Keratinocyte (primary cell): Measurements from ENCODE around the gene NOTUM. TPM values are rescaled to one million over a fixed set of nuclear protein-coding genes. Genes with fewer than 3 reads are reported as not detected.

Experiments
- DNase-seq: peaks from one replicate; pipeline ENCODE4 v3.0.0-alpha.2; 2011; ENCODE audit warnings: low read depth, missing footprints, low spot score
- FAIRE-seq: peaks from 2 replicates; lab custom pipeline; 2011; peaks lifted over from hg19 to GRCh38; lab: Jason Lieb, UNC
- H2AFZ ChIP-seq: 2 replicates; pipeline ENCODE4 v1.6.0; 2012; ENCODE audit warnings: low read length, control low read depth, inconsistent platforms; ENCODE audit not compliant: control insufficient read depth
- H3K27ac ChIP-seq: 2 replicates; pipeline ENCODE4 v1.5.1; 2011; ENCODE audit warnings: low read length; ENCODE audit not compliant: control insufficient read depth, insufficient read depth
- H3K27me3 ChIP-seq: 3 replicates; pipeline ENCODE4 v1.6.0; 2011; ENCODE audit warnings: low read length; ENCODE audit not compliant: control insufficient read depth, insufficient read depth; ENCODE audit errors: extremely low read depth
- H3K36me3 ChIP-seq, 2 experiments: 2 replicates in 1 of 2; 3 replicates in 1 of 2; pipeline ENCODE4 v1.5.1; 2011; ENCODE audit warnings: low read length in 2 of 2, mild to moderate bottlenecking in 1 of 2; ENCODE audit not compliant: control insufficient read depth in 2 of 2, insufficient read depth in 2 of 2; ENCODE audit errors: extremely low read depth in 1 of 2
- H3K4me1 ChIP-seq: 3 replicates; pipeline ENCODE4 v1.5.1; 2011; ENCODE audit warnings: low read length; ENCODE audit not compliant: control insufficient read depth, insufficient read depth; ENCODE audit errors: extremely low read depth
- H3K4me2 ChIP-seq: 3 replicates; pipeline ENCODE4 v1.6.0; 2011; ENCODE audit warnings: low read depth, low read length; ENCODE audit not compliant: control insufficient read depth, insufficient read depth; ENCODE audit errors: extremely low read depth
- H3K4me3 ChIP-seq, 3 experiments: fragments of 200-600 bp in 1 of 3; sonication (generic) in 1 of 3; 2 replicates in 2 of 3; 3 replicates in 1 of 3; pipeline ENCODE4 v1.5.1; 2011 to 2016; ENCODE audit warnings: low read length in 3 of 3, mild to moderate bottlenecking in 3 of 3, control low read depth in 2 of 3, inconsistent platforms in 1 of 3, low read depth in 1 of 3, mixed read lengths in 1 of 3, mixed run types in 1 of 3, moderate library complexity in 1 of 3; ENCODE audit not compliant: control insufficient read depth in 2 of 3, insufficient read depth in 2 of 3; ENCODE audit errors: extremely low read depth in 1 of 3
- H3K79me2 ChIP-seq: 2 replicates; pipeline ENCODE4 v1.6.0; 2012; ENCODE audit warnings: low read length; ENCODE audit not compliant: control insufficient read depth, insufficient read depth
- H3K9ac ChIP-seq: 3 replicates; pipeline ENCODE4 v1.6.0; 2011; ENCODE audit warnings: low read length; ENCODE audit not compliant: control insufficient read depth, insufficient read depth; ENCODE audit errors: extremely low read depth
- H3K9me1 ChIP-seq: 3 replicates; pipeline ENCODE4 v1.6.0; 2011; ENCODE audit warnings: low read length; ENCODE audit not compliant: control insufficient read depth, insufficient read depth; ENCODE audit errors: extremely low read depth
- H3K9me3 ChIP-seq: 2 replicates; pipeline ENCODE4 v1.5.1; 2012; ENCODE audit warnings: low read depth, low read length; ENCODE audit not compliant: control insufficient read depth
- H4K20me1 ChIP-seq: 3 replicates; pipeline ENCODE4 v1.6.0; 2011; ENCODE audit warnings: low read length; ENCODE audit not compliant: control insufficient read depth, insufficient read depth; ENCODE audit errors: extremely low read depth
- EZH2 ChIP-seq: IDR thresholded peaks from one replicate; pipeline ENCODE4 v1.6.1; 2012; ENCODE audit warnings: inconsistent platforms, mild to moderate bottlenecking, low read length, moderate library complexity
- dilution Hi-C: fragments of 300-500 bp; cut with MboI; formaldehyde crosslinking; loops from one replicate; pipeline ENCODE4 v1.7.0; 2020; ENCODE audit warnings: low sequenced_read_pairs; ENCODE audit not compliant: extremely low pct_ligation_motif_present
- polyA plus RNA-seq, 5 experiments: library from polyadenylated mRNA; depleted of rRNA in 3 of 5; stranded (reverse) in 3 of 5; stranded (forward) in 1 of 5; unstranded in 1 of 5; fragments of >200 nt; gene quantifications; 1 replicate in 1 of 5; 2 replicates in 3 of 5; 3 replicates in 1 of 5; pipeline versions ENCODE4 v1.2.1 to v1.2.3, GENCODE V29; 2011 to 2012; ENCODE audit warnings: missing spikeins in 2 of 5, low read depth in 1 of 5, low replicate concordance in 1 of 5
- TF ChIP-seq, protein P1 (sequence below), 3 experiments: IDR thresholded peaks in 1 of 3; conservative IDR thresholded peaks in 1 of 3; optimal IDR thresholded peaks in 1 of 3; 2 replicates in 2 of 3; 3 replicates in 1 of 3; pipeline versions ENCODE3 to v1.5.1; 2011; ENCODE audit warnings: low read length in 3 of 3, mild to moderate bottlenecking in 3 of 3, moderate library complexity in 2 of 3, control low read depth in 1 of 3, inconsistent platforms in 1 of 3; ENCODE audit not compliant: insufficient read depth in 2 of 3; ENCODE audit errors: extremely low read depth in 1 of 3

Gene NOTUM
- polyA plus RNA-seq, 1 donor (not counting 4 experiments of a cell fraction or from before 2014, with no cell fraction given) = not detected

DNA sequence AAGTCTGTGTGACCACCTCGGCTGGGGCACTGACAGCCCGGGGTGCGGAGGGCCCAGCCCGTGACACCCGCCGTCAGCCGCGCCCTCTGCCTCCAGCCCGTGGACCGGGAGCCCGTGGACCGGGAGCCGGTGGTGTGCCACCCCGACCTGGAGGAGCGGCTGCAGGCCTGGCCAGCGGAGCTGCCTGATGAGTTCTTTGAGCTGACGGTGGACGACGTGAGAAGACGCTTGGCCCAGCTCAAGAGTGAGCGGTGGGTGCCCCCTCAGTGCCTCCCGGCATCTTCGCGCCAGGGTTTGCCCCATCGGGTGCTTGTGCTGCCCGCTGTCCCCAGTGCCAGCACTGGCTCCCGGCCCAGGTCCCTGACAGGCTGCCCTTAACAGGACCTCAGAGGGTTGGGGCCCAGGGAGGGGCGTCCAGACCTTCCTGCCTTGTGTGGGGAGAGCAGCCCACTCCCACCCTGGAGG lies 48.0 kb upstream of the NOTUM start:
- Histone ChIP-seq H3K9me3 (no peaks in the 10 kb centered on the region), H3K9me1 (no peaks in the 10 kb centered on the region), H3K4me1 (peaks cover 33% of the 10 kb centered on the region), H3K4me2 (no peak overlapping the region), H4K20me1 (no peaks in the 10 kb centered on the region), H3K36me3 (no peaks in the 10 kb centered on the region), H3K27me3 (no peaks in the 10 kb centered on the region), H3K9ac (no peak overlapping the region), H3K79me2 (no peaks in the 10 kb centered on the region), H3K27ac (no peak overlapping the region), H3K4me3 (no peak overlapping the region), H2AFZ (no peak overlapping the region)
- TF ChIP-seq EZH2 = no peak
- TF ChIP-seq, protein P1, sequence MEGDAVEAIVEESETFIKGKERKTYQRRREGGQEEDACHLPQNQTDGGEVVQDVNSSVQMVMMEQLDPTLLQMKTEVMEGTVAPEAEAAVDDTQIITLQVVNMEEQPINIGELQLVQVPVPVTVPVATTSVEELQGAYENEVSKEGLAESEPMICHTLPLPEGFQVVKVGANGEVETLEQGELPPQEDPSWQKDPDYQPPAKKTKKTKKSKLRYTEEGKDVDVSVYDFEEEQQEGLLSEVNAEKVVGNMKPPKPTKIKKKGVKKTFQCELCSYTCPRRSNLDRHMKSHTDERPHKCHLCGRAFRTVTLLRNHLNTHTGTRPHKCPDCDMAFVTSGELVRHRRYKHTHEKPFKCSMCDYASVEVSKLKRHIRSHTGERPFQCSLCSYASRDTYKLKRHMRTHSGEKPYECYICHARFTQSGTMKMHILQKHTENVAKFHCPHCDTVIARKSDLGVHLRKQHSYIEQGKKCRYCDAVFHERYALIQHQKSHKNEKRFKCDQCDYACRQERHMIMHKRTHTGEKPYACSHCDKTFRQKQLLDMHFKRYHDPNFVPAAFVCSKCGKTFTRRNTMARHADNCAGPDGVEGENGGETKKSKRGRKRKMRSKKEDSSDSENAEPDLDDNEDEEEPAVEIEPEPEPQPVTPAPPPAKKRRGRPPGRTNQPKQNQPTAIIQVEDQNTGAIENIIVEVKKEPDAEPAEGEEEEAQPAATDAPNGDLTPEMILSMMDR (optimal IDR thresholded peaks at IDR 0.05 in 1 of 3, IDR thresholded peaks at IDR 0.05 in 1 of 3, conservative IDR thresholded peaks at IDR 0.05 in 1 of 3; ENCODE audit: extremely low read depth in 1 of 3, insufficient read depth in 2 of 3, low read length in 3 of 3) = no peak
- dilution Hi-C loops = no loop called here
- DNase-seq (no peak), FAIRE-seq (no peak)

DNA sequence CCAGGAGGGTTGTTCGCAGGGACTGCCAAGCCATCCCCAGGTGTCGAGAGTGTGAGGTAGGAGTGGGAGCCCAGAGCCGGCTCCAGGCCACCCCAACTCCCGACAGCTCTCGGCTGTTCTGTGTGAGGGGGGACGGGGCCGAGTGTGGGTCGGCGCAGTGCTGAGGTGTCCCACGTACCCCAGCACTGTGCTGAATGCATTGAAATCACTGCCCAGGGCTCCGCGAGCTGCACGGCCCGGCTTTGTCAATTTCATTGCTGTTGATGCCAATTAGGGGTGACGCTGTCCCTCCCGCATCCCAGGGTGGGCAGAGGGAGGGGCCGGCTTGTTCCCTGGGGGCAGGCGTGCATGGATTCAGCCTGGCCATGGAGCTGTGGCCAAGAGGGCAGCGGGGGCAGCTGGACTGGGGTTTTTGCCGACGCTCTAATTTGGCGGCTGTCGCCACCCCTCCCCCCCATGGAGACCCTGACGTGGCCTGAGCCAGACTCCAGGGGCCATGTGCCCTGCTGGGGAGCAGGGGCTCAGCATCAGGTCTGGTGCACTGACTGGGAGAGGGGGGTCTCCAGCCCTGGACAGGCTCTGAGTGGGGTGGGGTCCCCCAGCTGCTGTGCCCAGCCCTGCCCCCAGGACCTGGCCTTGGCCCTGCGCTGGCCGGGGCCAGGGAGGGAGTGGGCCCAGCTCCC lies 47.4 kb upstream of the NOTUM start:
- no peaks in the 10 kb centered on the region for H3K36me3 ChIP-seq
- FAIRE-seq (no peak), DNase-seq (no peak)
- H3K4me1 ChIP-seq = peaks cover 33% of the 10 kb centered on the region
- no peaks in the 10 kb centered on the region for H4K20me1 ChIP-seq
- H3K79me2 ChIP-seq = no peaks in the 10 kb centered on the region
- H3K27ac ChIP-seq = no peak overlapping the region
- TF ChIP-seq, protein P1 (optimal IDR thresholded peaks at IDR 0.05 in 1 of 3, IDR thresholded peaks at IDR 0.05 in 1 of 3, conservative IDR thresholded peaks at IDR 0.05 in 1 of 3; ENCODE audit: extremely low read depth in 1 of 3, insufficient read depth in 2 of 3, low read length in 3 of 3) = no peak
- no peak overlapping the region for H2AFZ ChIP-seq
- peaks cover under 1% of the 10 kb centered on the region for H3K9me1 ChIP-seq
- H3K4me3 ChIP-seq = no peak overlapping the region
- no peaks in the 10 kb centered on the region for H3K27me3 ChIP-seq
- no peak overlapping the region for H3K4me2 ChIP-seq
- dilution Hi-C loops = no loop called here
- H3K9me3 ChIP-seq = no peaks in the 10 kb centered on the region
- H3K9ac ChIP-seq = no peak overlapping the region
